Activated T-helper 2 cell treated with anti-CD3 and anti-CD28 coated beads, Interferon-gamma antibody, Interleukin-2, Interleukin-4, amounts not matched to agents 10 μg/mL and 5 μg/mL and 100 μg/mL, durations not matched to agents 14 hours and 24 hours and 36 hours (primary cell): ENCODE results near the gene OR5D14. TPM values are rescaled to one million over a fixed set of nuclear protein-coding genes. Genes with fewer than 3 reads are reported as not detected.

ENCODE experiments used
- DNase-seq: peaks from one replicate; pipeline ENCODE4 v3.0.0; 2021; ENCODE audit warnings: low spot score
- H3K27ac Mint-ChIP-seq: one replicate; pipeline ENCODE4 v1.8.0; 2021; ENCODE audit warnings: mixed read lengths
- H3K27me3 Mint-ChIP-seq: one replicate; pipeline ENCODE4 v1.8.0; 2021; ENCODE audit warnings: low read depth, mixed read lengths
- H3K36me3 Mint-ChIP-seq: one replicate; pipeline ENCODE4 v1.8.0; 2021; ENCODE audit warnings: low read depth, mixed read lengths
- H3K4me1 Mint-ChIP-seq: one replicate; pipeline ENCODE4 v1.8.0; 2021; ENCODE audit warnings: low read depth, mixed read lengths
- H3K4me3 Mint-ChIP-seq: one replicate; pipeline ENCODE4 v1.8.0; 2021; ENCODE audit warnings: low read depth, mild to moderate bottlenecking, moderate library complexity, mixed read lengths
- H3K9me3 Mint-ChIP-seq: one replicate; pipeline ENCODE4 v1.8.0; 2021; ENCODE audit warnings: mixed read lengths
- intact Hi-C: fragments of 100-400 bp; cut with micrococcal nuclease; formaldehyde crosslinking; loops from one replicate; pipeline ENCODE4 v1.15.1; 2023
- total RNA-seq: library from RNA; stranded (reverse); gene quantifications from 2 replicates; pipeline ENCODE4 v1.2.3, GENCODE V29; 2022

OR5D14 gene
- total RNA-seq, result not detected in 2 replicates

- intact Hi-C loops, result no loop called here
- Mint-ChIP-seq H3K4me3 (no peak within 1 kb of the TSS), H3K4me1 (no peaks in the 10 kb centered on the region), H3K27me3 (no peaks in the 10 kb centered on the region), H3K27ac (no peak within 1 kb of the TSS), H3K36me3 (no peaks in the 10 kb centered on the region), H3K9me3 (peaks cover 44% of the 10 kb centered on the region)
- no peak for DNase-seq
These were observed at the start of gene OR5D14 for GRCh38 chr11:55795256-55795655. TSS of gene OR5D14 (plus strand) at chr11:55795556. CDS start at chr11:55795556, 0 bp downstream.

- no peak for DNase-seq
- H3K9me3 Mint-ChIP-seq, result peaks cover 42% of the 10 kb centered on the region
- no peaks in the 10 kb centered on the region for H3K4me1 Mint-ChIP-seq
- H3K27ac Mint-ChIP-seq, result no peak within 1 kb of the TSS
- no peaks in the 10 kb centered on the region for H3K27me3 Mint-ChIP-seq
- H3K36me3 Mint-ChIP-seq, result no peaks in the 10 kb centered on the region
- no peak within 1 kb of the TSS for H3K4me3 Mint-ChIP-seq
- intact Hi-C loops, result no loop called here
These were observed 22.2 kb upstream of the OR5D14 start, which contains the start of gene OR5D13 for GRCh38 chr11:55773138-55773537. TSS of gene OR5D13 (plus strand) at chr11:55773438. CDS start at chr11:55773438, 0 bp downstream.

- H3K27me3 Mint-ChIP-seq, result no peaks in the 10 kb centered on the region
- peaks cover 38% of the 10 kb centered on the region for H3K9me3 Mint-ChIP-seq
- no peak overlapping the region for H3K27ac Mint-ChIP-seq
- no peak overlapping the region for H3K4me3 Mint-ChIP-seq
- no peaks in the 10 kb centered on the region for H3K36me3 Mint-ChIP-seq
- intact Hi-C loops, result no loop called here
- no peaks in the 10 kb centered on the region for H3K4me1 Mint-ChIP-seq
- DNase-seq, result no peak
These were observed 3.8 kb upstream of the OR5D14 start for GRCh38 chr11:55791606-55792005.

GRCh38 chr11:55793321-55793720, 2.0 kb upstream of the OR5D14 start:
- no peak overlapping the region for H3K4me3 Mint-ChIP-seq
- no peak for DNase-seq
- no peaks in the 10 kb centered on the region for H3K27me3 Mint-ChIP-seq
- intact Hi-C loops, result no loop called here
- H3K9me3 Mint-ChIP-seq, result peaks cover 30% of the 10 kb centered on the region
- no peak overlapping the region for H3K27ac Mint-ChIP-seq
- H3K4me1 Mint-ChIP-seq, result no peaks in the 10 kb centered on the region
- no peaks in the 10 kb centered on the region for H3K36me3 Mint-ChIP-seq

- peaks cover 46% of the 10 kb centered on the region for H3K9me3 Mint-ChIP-seq
- H3K36me3 Mint-ChIP-seq, result no peaks in the 10 kb centered on the region
- no peak for DNase-seq
- no peaks in the 10 kb centered on the region for H3K4me1 Mint-ChIP-seq
- intact Hi-C loops, result no loop called here
- H3K27ac Mint-ChIP-seq, result no peak overlapping the region
- H3K27me3 Mint-ChIP-seq, result no peaks in the 10 kb centered on the region
- no peak overlapping the region for H3K4me3 Mint-ChIP-seq
These were observed 10.9 kb downstream of the OR5D14 start for GRCh38 chr11:55806248-55806647.

- peaks cover 44% of the 10 kb centered on the region for H3K9me3 Mint-ChIP-seq
- no peaks in the 10 kb centered on the region for H3K4me1 Mint-ChIP-seq
- H3K27ac Mint-ChIP-seq, result no peak within 1 kb of the TSS
- no peaks in the 10 kb centered on the region for H3K27me3 Mint-ChIP-seq
- DNase-seq, result no peak
- intact Hi-C loops, result no loop called here
- H3K36me3 Mint-ChIP-seq, result no peaks in the 10 kb centered on the region
- no peak within 1 kb of the TSS for H3K4me3 Mint-ChIP-seq
These were observed 15.7 kb downstream of the OR5D14 start, which contains the start of gene OR5L1 for GRCh38 chr11:55811067-55811466. TSS of gene OR5L1 (plus strand) at chr11:55811367. CDS start at chr11:55811467, 100 bp downstream.

GRCh38 chr11:55819330-55819729, 24.0 kb downstream of the OR5D14 start, which contains the start of gene OR5D18:
TSS of gene OR5D18 (plus strand) at chr11:55819630. CDS start at chr11:55819630, 0 bp downstream.
- Mint-ChIP-seq H3K4me1 (no peaks in the 10 kb centered on the region), H3K9me3 (peaks cover 49% of the 10 kb centered on the region), H3K36me3 (no peaks in the 10 kb centered on the region), H3K27me3 (no peaks in the 10 kb centered on the region), H3K4me3 (no peak within 1 kb of the TSS), H3K27ac (no peak within 1 kb of the TSS)
- DNase-seq, result no peak
- intact Hi-C loops, result no loop called here

GRCh38 chr11:55826919-55827318, 31.6 kb downstream of the OR5D14 start, which contains the start of gene OR5L2:
TSS of gene OR5L2 (plus strand) at chr11:55827219. CDS start at chr11:55827219, 0 bp downstream.
- intact Hi-C loops, result no loop called here
- no peak within 1 kb of the TSS for H3K4me3 Mint-ChIP-seq

GRCh38 chr11:55838452-55838851, 43.1 kb downstream of the OR5D14 start, which contains the start of gene OR5D16:
TSS of gene OR5D16 (plus strand) at chr11:55838752. CDS start at chr11:55838752, 0 bp downstream.
- Mint-ChIP-seq H3K4me3 (no peak within 1 kb of the TSS), H3K36me3 (no peaks in the 10 kb centered on the region), H3K9me3 (peaks cover 45% of the 10 kb centered on the region), H3K27ac (no peak within 1 kb of the TSS), H3K4me1 (no peaks in the 10 kb centered on the region), H3K27me3 (no peaks in the 10 kb centered on the region)
- intact Hi-C loops, result no loop called here
- no peak for DNase-seq

More at GRCh38 chr11:55826919-55827318, 31.6 kb downstream of the OR5D14 start, which contains the start of gene OR5L2:
- Mint-ChIP-seq H3K4me1 (no peaks in the 10 kb centered on the region), H3K36me3 (no peaks in the 10 kb centered on the region), H3K27ac (no peak within 1 kb of the TSS), H3K27me3 (no peaks in the 10 kb centered on the region), H3K9me3 (peaks cover 21% of the 10 kb centered on the region)
- no peak for DNase-seq

Other genes with a start within 250 kb of the OR5D14 start
- not detected in 2 replicates for gene OR4C15, start 241.1 kb upstream of the OR5D14 start, total RNA-seq
- not detected in 2 replicates for gene OR4C16, start 223.4 kb upstream of the OR5D14 start, total RNA-seq
- not detected in 2 replicates for gene OR4C11, start 187.9 kb upstream of the OR5D14 start, total RNA-seq
- not detected in 2 replicates for gene OR4P4, start 160.4 kb upstream of the OR5D14 start, total RNA-seq
- not detected in 2 replicates for gene OR4S2, start 147.2 kb upstream of the OR5D14 start, total RNA-seq
- gene OR4C6, start 133.4 kb upstream of the OR5D14 start, total RNA-seq, result not detected in 2 replicates
- gene OR5D13, start 22.1 kb upstream of the OR5D14 start, total RNA-seq, result not detected in 2 replicates
- not detected in 2 replicates for gene OR5L1, start 15.8 kb downstream of the OR5D14 start, total RNA-seq
- not detected in 2 replicates for gene OR5D18, start 24.1 kb downstream of the OR5D14 start, total RNA-seq
- not detected in 2 replicates for gene OR5L2, start 31.7 kb downstream of the OR5D14 start, total RNA-seq
- not detected in 2 replicates for gene OR5D16, start 43.2 kb downstream of the OR5D14 start, total RNA-seq
- gene TRIM51, start 87.7 kb downstream of the OR5D14 start, total RNA-seq, result not detected in 2 replicates
- gene OR5W2, start 119.0 kb downstream of the OR5D14 start, total RNA-seq, result not detected in 2 replicates
- not detected in 2 replicates for gene OR5I1, start 140.8 kb downstream of the OR5D14 start, total RNA-seq
- gene OR10AG1, start 174.4 kb downstream of the OR5D14 start, total RNA-seq, result not detected in 2 replicates
- gene OR5F1, start 199.1 kb downstream of the OR5D14 start, total RNA-seq, result not detected in 2 replicates
- not detected in 2 replicates for gene OR5AS1, start 232.1 kb downstream of the OR5D14 start, total RNA-seq